HFFc6 (cell line): ENCODE results near the gene MEGF9. TPM values are rescaled to one million over a fixed set of nuclear protein-coding genes. Genes with fewer than 3 reads are reported as not detected.

Experiments used
- DNase-seq: peaks from one replicate; pipeline ENCODE4 v3.0.0-alpha.2; 2018
- H3K27ac Mint-ChIP-seq: 2 replicates; pipeline ENCODE4 v1.8.0; 2020; ENCODE audit warnings: mild to moderate bottlenecking, mixed read lengths
- H3K27me3 Mint-ChIP-seq: 2 replicates; pipeline ENCODE4 v1.8.0; 2021; ENCODE audit warnings: mild to moderate bottlenecking, moderate library complexity, mixed read lengths; ENCODE audit not compliant: insufficient read depth
- H3K36me3 Mint-ChIP-seq: 2 replicates; pipeline ENCODE4 v1.8.0; 2021; ENCODE audit warnings: low read depth, mixed read lengths
- H3K4me1 Mint-ChIP-seq: 2 replicates; pipeline ENCODE4 v1.8.0; 2020; ENCODE audit warnings: low read depth, mixed read lengths
- H3K4me3 Mint-ChIP-seq: 2 replicates; pipeline ENCODE4 v1.8.0; 2020; ENCODE audit warnings: mild to moderate bottlenecking, moderate library complexity, mixed read lengths
- H3K9me3 Mint-ChIP-seq: 2 replicates; pipeline ENCODE4 v1.8.0; 2020; ENCODE audit warnings: mild to moderate bottlenecking, mixed read lengths
- CTCF ChIP-seq: fragments of 200-600 bp; sonication (generic); IDR thresholded peaks from 2 replicates; pipeline ENCODE4 v1.5.0; 2021; ENCODE audit warnings: antibody characterized with exemption, mild to moderate bottlenecking
- total RNA-seq, 6 experiments: library from RNA; stranded (reverse); fragmentation: NEBNext Ultra II Directional; extraction: Animal tissue kit (Norgen Biotek cat#: 25700); gene quantifications; 2 replicates in 1 of 6; 3 replicates in 5 of 6; pipeline ENCODE4 v1.2.3, GENCODE V29; 2021

Gene MEGF9
- total RNA-seq, 6 experiments from 2014 or later, result 5.1 to 9.8 (median 8.8) TPM

GRCh38 chr9:120676767-120677402 is 37.4 kb downstream of the MEGF9 start:
- no peak overlapping the region for H3K27ac Mint-ChIP-seq
- no peaks in the 10 kb centered on the region for H3K9me3 Mint-ChIP-seq
- no peak for DNase-seq
- no peaks in the 10 kb centered on the region for H3K4me1 Mint-ChIP-seq
- no peaks in the 10 kb centered on the region; the same call in 1 of the 2 replicates for H3K27me3 Mint-ChIP-seq
- TF ChIP-seq CTCF, result no peak
- H3K36me3 Mint-ChIP-seq, result peaks cover 8% of the 10 kb centered on the region; the same call in 1 of the 2 replicates
- H3K4me3 Mint-ChIP-seq, result no peak overlapping the region

DNA sequence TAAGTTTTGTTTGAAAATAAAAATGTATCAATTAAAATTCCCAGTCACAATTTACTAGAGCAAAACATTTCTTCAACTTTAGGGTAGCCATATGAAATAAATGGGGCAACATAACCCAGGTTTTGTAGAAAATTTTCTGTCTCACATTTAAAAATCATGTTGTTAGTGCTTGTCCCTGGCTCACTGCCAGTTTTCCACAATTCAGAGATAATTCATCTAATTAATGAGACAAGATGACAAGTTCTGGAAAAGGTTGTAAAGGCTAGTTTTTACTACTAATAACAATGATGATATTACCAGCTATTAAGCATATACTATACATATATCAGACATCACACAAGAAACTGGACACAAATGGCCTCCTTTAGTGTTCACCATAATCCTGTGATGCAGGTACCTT is 45.9 kb downstream of the MEGF9 start:
- Mint-ChIP-seq H3K4me3 (no peak overlapping the region), H3K36me3 (no peaks in the 10 kb centered on the region), H3K27ac (no peak overlapping the region), H3K27me3 (no peaks in the 10 kb centered on the region; the same call in 1 of the 2 replicates), H3K4me1 (no peaks in the 10 kb centered on the region), H3K9me3 (no peaks in the 10 kb centered on the region; the same call in 1 of the 2 replicates)
- no peak for TF ChIP-seq CTCF
- no peak for DNase-seq

GRCh38 chr9:120663950-120664349 is 50.3 kb downstream of the MEGF9 start:
- Mint-ChIP-seq H3K27ac (no peak overlapping the region), H3K4me1 (no peaks in the 10 kb centered on the region), H3K27me3 (no peaks in the 10 kb centered on the region), H3K36me3 (no peaks in the 10 kb centered on the region), H3K9me3 (no peaks in the 10 kb centered on the region; the same call in 1 of the 2 replicates), H3K4me3 (no peak overlapping the region)
- no peak for DNase-seq
- no peak for TF ChIP-seq CTCF

DNA sequence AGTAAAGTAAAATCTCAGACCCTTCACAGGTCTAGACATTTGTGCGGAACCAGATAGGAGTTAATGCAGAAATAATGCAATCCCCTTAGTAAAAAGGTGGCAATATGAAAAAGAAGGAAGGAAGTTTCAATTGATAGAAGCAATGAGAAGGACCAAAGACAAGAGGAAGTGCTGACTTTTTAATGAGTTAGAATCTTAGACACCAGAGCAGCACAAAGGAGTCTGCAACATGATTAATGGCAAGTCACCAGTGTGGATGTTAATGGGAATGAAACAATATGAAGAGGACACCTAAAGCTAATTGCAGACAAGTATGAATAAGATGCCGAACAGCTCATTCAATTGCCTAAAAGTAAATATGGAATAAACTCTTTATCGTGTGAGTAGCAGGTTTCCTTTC is 50.9 kb downstream of the MEGF9 start:
- no peak for TF ChIP-seq CTCF
- DNase-seq, result no peak
- Mint-ChIP-seq H3K9me3 (no peaks in the 10 kb centered on the region; the same call in 1 of the 2 replicates), H3K27me3 (no peaks in the 10 kb centered on the region), H3K27ac (no peak overlapping the region), H3K36me3 (no peaks in the 10 kb centered on the region), H3K4me3 (no peak overlapping the region), H3K4me1 (no peaks in the 10 kb centered on the region)

DNA sequence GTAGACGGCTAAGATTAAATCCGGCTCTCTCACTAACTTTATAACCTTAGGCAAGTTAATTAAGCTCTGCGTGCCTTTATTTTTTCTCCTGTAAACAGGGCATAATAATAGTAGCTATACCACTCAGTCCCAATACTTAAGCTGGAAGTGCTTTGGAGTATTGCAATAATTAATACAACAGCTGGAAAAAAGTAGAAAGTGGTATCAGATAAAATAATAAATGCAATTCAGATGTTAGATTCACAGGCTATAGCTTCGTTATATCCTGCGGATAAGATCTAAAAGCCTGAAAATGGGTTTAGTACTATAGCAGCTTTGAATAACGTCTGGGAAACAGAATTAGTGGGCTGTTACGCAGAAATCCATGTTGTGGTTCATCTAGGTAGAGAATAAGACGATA is 51.8 kb downstream of the MEGF9 start:
- H3K27me3 Mint-ChIP-seq, result no peaks in the 10 kb centered on the region
- DNase-seq, result no peak
- no peak overlapping the region for H3K4me3 Mint-ChIP-seq
- H3K4me1 Mint-ChIP-seq, result no peaks in the 10 kb centered on the region
- H3K9me3 Mint-ChIP-seq, result no peaks in the 10 kb centered on the region; the same call in 1 of the 2 replicates
- no peak overlapping the region for H3K27ac Mint-ChIP-seq
- no peaks in the 10 kb centered on the region for H3K36me3 Mint-ChIP-seq
- no peak for TF ChIP-seq CTCF
